Measurements from ENCODE around the gene CRTAC1.

- no peak for TF ChIP-seq POLR2AphosphoS5 (IDR thresholded peaks at IDR 0.05; ENCODE audit: low read depth, low read length)
- TF ChIP-seq POLR2A (IDR thresholded peaks at IDR 0.05; ENCODE audit: low read depth, low read length), result no peak
- TF ChIP-seq TAF1 (IDR thresholded peaks at IDR 0.05; ENCODE audit: low read depth, low read length), result no peak
- TF ChIP-seq PAX5 (IDR thresholded peaks at IDR 0.05; ENCODE audit: insufficient read depth, low read length, severe bottlenecking), result no peak
- no peak for TF ChIP-seq POU2F2 (IDR thresholded peaks at IDR 0.05; ENCODE audit: low read depth, low read length)
- TF ChIP-seq SPI1 (IDR thresholded peaks at IDR 0.05; ENCODE audit: low read depth, low read length), result no peak
Measured at GRCh38 chr10:98039690-98040381, 9.4 kb upstream of the CRTAC1 start.

All from GM12891 (cell line).